ENCODE data around the gene TMPRSS9.

DNA sequence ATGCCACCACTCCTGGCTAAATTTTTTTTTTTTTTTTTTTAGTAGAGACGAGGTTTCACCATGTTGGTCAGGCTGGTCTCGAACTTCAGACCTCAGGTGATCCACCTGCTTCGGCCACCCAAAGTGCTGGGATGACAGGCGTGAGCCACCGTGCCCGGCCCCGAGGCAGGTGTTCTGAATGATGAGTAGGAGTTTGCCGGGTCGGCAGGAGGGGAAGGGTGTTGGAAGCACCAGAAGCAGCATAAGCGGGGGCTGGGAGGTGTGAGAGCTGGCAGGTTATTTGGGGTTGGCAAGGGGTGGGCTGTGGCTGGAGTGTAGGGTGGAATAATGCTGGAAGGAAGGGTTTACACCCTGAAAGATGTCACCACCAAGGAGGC lies 29.8 kb upstream of the TMPRSS9 start:
- TF ChIP-seq ELF4 (CRISPR knock-in tag; IDR thresholded peaks at IDR 0.05; ENCODE audit: low read depth) (no peak), SP1 (CRISPR knock-in tag; conservative IDR thresholded peaks at IDR 0.05) (no peak)
- TF ChIP-seq, protein P1, sequence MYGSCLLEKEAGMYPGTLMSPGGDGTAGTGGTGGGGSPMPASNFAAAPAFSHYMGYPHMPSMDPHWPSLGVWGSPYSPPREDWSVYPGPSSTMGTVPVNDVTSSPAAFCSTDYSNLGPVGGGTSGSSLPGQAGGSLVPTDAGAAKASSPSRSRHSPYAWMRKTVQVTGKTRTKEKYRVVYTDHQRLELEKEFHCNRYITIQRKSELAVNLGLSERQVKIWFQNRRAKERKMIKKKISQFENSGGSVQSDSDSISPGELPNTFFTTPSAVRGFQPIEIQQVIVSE (CRISPR knock-in tag; IDR thresholded peaks at IDR 0.05; ENCODE audit: borderline replicate concordance) = no peak
- TF ChIP-seq, protein P2, sequence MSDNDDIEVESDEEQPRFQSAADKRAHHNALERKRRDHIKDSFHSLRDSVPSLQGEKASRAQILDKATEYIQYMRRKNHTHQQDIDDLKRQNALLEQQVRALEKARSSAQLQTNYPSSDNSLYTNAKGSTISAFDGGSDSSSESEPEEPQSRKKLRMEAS (CRISPR knock-in tag; IDR thresholded peaks at IDR 0.05) = no peak
- TF ChIP-seq, protein P3, sequence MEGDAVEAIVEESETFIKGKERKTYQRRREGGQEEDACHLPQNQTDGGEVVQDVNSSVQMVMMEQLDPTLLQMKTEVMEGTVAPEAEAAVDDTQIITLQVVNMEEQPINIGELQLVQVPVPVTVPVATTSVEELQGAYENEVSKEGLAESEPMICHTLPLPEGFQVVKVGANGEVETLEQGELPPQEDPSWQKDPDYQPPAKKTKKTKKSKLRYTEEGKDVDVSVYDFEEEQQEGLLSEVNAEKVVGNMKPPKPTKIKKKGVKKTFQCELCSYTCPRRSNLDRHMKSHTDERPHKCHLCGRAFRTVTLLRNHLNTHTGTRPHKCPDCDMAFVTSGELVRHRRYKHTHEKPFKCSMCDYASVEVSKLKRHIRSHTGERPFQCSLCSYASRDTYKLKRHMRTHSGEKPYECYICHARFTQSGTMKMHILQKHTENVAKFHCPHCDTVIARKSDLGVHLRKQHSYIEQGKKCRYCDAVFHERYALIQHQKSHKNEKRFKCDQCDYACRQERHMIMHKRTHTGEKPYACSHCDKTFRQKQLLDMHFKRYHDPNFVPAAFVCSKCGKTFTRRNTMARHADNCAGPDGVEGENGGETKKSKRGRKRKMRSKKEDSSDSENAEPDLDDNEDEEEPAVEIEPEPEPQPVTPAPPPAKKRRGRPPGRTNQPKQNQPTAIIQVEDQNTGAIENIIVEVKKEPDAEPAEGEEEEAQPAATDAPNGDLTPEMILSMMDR (IDR thresholded peaks at IDR 0.05) = no peak
- TF ChIP-seq, protein P4, sequence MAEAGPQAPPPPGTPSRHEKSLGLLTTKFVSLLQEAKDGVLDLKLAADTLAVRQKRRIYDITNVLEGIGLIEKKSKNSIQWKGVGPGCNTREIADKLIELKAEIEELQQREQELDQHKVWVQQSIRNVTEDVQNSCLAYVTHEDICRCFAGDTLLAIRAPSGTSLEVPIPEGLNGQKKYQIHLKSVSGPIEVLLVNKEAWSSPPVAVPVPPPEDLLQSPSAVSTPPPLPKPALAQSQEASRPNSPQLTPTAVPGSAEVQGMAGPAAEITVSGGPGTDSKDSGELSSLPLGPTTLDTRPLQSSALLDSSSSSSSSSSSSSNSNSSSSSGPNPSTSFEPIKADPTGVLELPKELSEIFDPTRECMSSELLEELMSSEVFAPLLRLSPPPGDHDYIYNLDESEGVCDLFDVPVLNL (CRISPR knock-in tag; IDR thresholded peaks at IDR 0.05; ENCODE audit: borderline replicate concordance, low read depth) = no peak
- TF ChIP-seq, protein P5, sequence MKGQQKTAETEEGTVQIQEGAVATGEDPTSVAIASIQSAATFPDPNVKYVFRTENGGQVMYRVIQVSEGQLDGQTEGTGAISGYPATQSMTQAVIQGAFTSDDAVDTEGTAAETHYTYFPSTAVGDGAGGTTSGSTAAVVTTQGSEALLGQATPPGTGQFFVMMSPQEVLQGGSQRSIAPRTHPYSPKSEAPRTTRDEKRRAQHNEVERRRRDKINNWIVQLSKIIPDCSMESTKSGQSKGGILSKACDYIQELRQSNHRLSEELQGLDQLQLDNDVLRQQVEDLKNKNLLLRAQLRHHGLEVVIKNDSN (CRISPR knock-in tag; IDR thresholded peaks at IDR 0.05) = no peak
- TF ChIP-seq, protein P6, sequence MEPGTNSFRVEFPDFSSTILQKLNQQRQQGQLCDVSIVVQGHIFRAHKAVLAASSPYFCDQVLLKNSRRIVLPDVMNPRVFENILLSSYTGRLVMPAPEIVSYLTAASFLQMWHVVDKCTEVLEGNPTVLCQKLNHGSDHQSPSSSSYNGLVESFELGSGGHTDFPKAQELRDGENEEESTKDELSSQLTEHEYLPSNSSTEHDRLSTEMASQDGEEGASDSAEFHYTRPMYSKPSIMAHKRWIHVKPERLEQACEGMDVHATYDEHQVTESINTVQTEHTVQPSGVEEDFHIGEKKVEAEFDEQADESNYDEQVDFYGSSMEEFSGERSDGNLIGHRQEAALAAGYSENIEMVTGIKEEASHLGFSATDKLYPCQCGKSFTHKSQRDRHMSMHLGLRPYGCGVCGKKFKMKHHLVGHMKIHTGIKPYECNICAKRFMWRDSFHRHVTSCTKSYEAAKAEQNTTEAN (CRISPR knock-in tag; IDR thresholded peaks at IDR 0.05) = no peak

Data from WTC11 (cell line).